Lower leg skin (tissue), 3 donors: Measurements from ENCODE around the gene MCRIP2.

Experiments used
- POLR2A ChIP-seq, 2 donors: fragments of 450-650 bp; IDR thresholded peaks; one replicate each; pipeline ENCODE4 v1.6.1; 2016 to 2017; ENCODE audit warnings: antibody characterized with exemption in 2 of 2, mild to moderate bottlenecking in 1 of 2, moderate library complexity in 1 of 2
- TF ChIP-seq, protein P1 (sequence below), 3 donors: fragments of 450-650 bp; IDR thresholded peaks; one replicate each; pipeline ENCODE4 v1.5.1; 2016; ENCODE audit warnings: antibody characterized with exemption in 3 of 3, mild to moderate bottlenecking in 3 of 3, moderate library complexity in 2 of 3

GRCh38 chr16:640614-641013, 1.0 kb upstream of the MCRIP2 start:
- TF ChIP-seq, protein P1, sequence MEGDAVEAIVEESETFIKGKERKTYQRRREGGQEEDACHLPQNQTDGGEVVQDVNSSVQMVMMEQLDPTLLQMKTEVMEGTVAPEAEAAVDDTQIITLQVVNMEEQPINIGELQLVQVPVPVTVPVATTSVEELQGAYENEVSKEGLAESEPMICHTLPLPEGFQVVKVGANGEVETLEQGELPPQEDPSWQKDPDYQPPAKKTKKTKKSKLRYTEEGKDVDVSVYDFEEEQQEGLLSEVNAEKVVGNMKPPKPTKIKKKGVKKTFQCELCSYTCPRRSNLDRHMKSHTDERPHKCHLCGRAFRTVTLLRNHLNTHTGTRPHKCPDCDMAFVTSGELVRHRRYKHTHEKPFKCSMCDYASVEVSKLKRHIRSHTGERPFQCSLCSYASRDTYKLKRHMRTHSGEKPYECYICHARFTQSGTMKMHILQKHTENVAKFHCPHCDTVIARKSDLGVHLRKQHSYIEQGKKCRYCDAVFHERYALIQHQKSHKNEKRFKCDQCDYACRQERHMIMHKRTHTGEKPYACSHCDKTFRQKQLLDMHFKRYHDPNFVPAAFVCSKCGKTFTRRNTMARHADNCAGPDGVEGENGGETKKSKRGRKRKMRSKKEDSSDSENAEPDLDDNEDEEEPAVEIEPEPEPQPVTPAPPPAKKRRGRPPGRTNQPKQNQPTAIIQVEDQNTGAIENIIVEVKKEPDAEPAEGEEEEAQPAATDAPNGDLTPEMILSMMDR (IDR thresholded peaks at IDR 0.05): no peak
- no peak for TF ChIP-seq POLR2A (IDR thresholded peaks at IDR 0.05)
